HG03378 (cell line): ENCODE data around the gene ARHGDIA.

Source experiments
- ATAC-seq: cut with Tn5 transposase; IDR thresholded peaks from one replicate; pipeline ENCODE4 v1.9.1; 2021; ENCODE audit warnings: mild to moderate bottlenecking, moderate library complexity; ENCODE audit not compliant: unreplicated experiment

Gene ARHGDIA

GRCh38 chr17:81906476-81907218, 35.5 kb upstream of the ARHGDIA start:
- ATAC-seq: no peak

- ATAC-seq: no peak
These were observed 34.9 kb upstream of the ARHGDIA start for GRCh38 chr17:81905993-81906392.

GRCh38 chr17:81905424-81905875, 34.3 kb upstream of the ARHGDIA start:
- no peak for ATAC-seq

- no peak for ATAC-seq
These were observed 33.7 kb upstream of the ARHGDIA start for GRCh38 chr17:81904600-81905423.

- ATAC-seq: no peak
These were observed 32.9 kb upstream of the ARHGDIA start for GRCh38 chr17:81903896-81904599.

GRCh38 chr17:81903415-81903831, 32.3 kb upstream of the ARHGDIA start:
- no peak for ATAC-seq

GRCh38 chr17:81902653-81903414, 31.7 kb upstream of the ARHGDIA start:
- ATAC-seq: no peak

GRCh38 chr17:81902023-81902652, 31.0 kb upstream of the ARHGDIA start, which contains the start of gene NPB:
Gene NPB (plus strand): TSS chr17:81902238. CDS start chr17:81902278, 40 bp downstream.
- ATAC-seq: no peak

- ATAC-seq: no peak
These were observed 30.3 kb upstream of the ARHGDIA start for GRCh38 chr17:81901167-81902022.

GRCh38 chr17:81900181-81900820, 29.2 kb upstream of the ARHGDIA start:
- no peak for ATAC-seq

- ATAC-seq: no peak
These were observed 28.5 kb upstream of the ARHGDIA start for GRCh38 chr17:81899514-81900166.

- ATAC-seq: no peak
These were observed 27.7 kb upstream of the ARHGDIA start for GRCh38 chr17:81898885-81899284.

GRCh38 chr17:81898029-81898866, 27.1 kb upstream of the ARHGDIA start:
- no peak for ATAC-seq

GRCh38 chr17:81895400-81895799, 24.3 kb upstream of the ARHGDIA start:
- ATAC-seq: no peak

- ATAC-seq: no peak
These were observed 20.1 kb upstream of the ARHGDIA start for GRCh38 chr17:81891303-81891552.

GRCh38 chr17:81890447-81891302, 19.5 kb upstream of the ARHGDIA start:
- peak; percentile 5 for ATAC-seq

GRCh38 chr17:81889602-81890001, 18.5 kb upstream of the ARHGDIA start:
- ATAC-seq: no peak
